IMR-90 (cell line): ENCODE data around the gene CLEC1A. TPM values are rescaled to one million over a fixed set of nuclear protein-coding genes. Genes with fewer than 3 reads are reported as not detected.

Experiments used
- ATAC-seq: fragments of 200-7000 bp; cut with Tn5 transposase; 2 replicates; pipeline ENCODE4 v1.9.1; 2020; ENCODE audit warnings: low read depth, mild to moderate bottlenecking, moderate library complexity
- BruUV-seq: library from RNA; stranded (reverse); fragments of 400-500 nt; replicated peaks from 2 replicates; lab custom pipeline; 2021; lab: Mats Ljungman, UMichigan
- CTCF ChIA-PET: fragments of 300-600 bp; formaldehyde crosslinking; extraction: SDS; loops from one replicate; lab custom pipeline; 2021; ENCODE audit warnings: antibody characterized with exemption; lab: Yijun Ruan, JAX
- POLR2A ChIA-PET: fragments of 300-600 bp; sonication (Branson Sonifier 250); formaldehyde crosslinking; loops from one replicate; lab custom pipeline; 2022; ENCODE audit warnings: antibody characterized with exemption; ENCODE audit not compliant: unreplicated experiment; lab: Charles Lee
- DNase-seq: peaks from one replicate; pipeline ENCODE4 v3.0.0; 2013
- H2AFZ ChIP-seq: replicated peaks from 2 replicates; pipeline ENCODE3; 2013; ENCODE audit warnings: low read length, mild to moderate bottlenecking; ENCODE audit not compliant: poor library complexity
- H2AK5ac ChIP-seq: 2 replicates; pipeline ENCODE4 v1.6.1; 2013; ENCODE audit warnings: low read depth, low read length, inconsistent platforms
- H2AK9ac ChIP-seq: replicated peaks from 2 replicates; pipeline ENCODE3; 2013; ENCODE audit warnings: mild to moderate bottlenecking, low read depth, low read length, moderate library complexity; ENCODE audit not compliant: poor library complexity
- H2BK120ac ChIP-seq: 2 replicates; pipeline ENCODE4 v1.6.1; 2013; ENCODE audit warnings: low read depth, low read length, inconsistent platforms
- H2BK15ac ChIP-seq: 3 replicates; pipeline ENCODE4 v1.6.1; 2013; ENCODE audit warnings: low read depth, low read length, inconsistent platforms
- H2BK20ac ChIP-seq: 2 replicates; pipeline ENCODE4 v1.6.1; 2013; ENCODE audit warnings: low read depth, mild to moderate bottlenecking, inconsistent platforms, low read length, moderate library complexity
- H2BK5ac ChIP-seq: 2 replicates; pipeline ENCODE4 v1.6.1; 2013; ENCODE audit warnings: mild to moderate bottlenecking, low read depth, low read length, inconsistent platforms; ENCODE audit not compliant: poor library complexity, severe bottlenecking
- H3K14ac ChIP-seq: replicated peaks from 2 replicates; pipeline ENCODE4 v1.6.1; 2013; ENCODE audit warnings: low read depth, low read length, inconsistent platforms
- H3K18ac ChIP-seq: 2 replicates; pipeline ENCODE4 v1.6.1; 2013; ENCODE audit warnings: low read depth, low read length, control low read depth
- H3K23ac ChIP-seq: 2 replicates; pipeline ENCODE4 v1.6.1; 2013; ENCODE audit warnings: low read depth, low read length, inconsistent platforms
- H3K27ac ChIP-seq: 2 replicates; pipeline ENCODE4 v1.5.1; 2013; ENCODE audit warnings: mild to moderate bottlenecking, control low read depth, low read length; ENCODE audit not compliant: insufficient read depth
- H3K27me3 ChIP-seq: 2 replicates; pipeline ENCODE4 v1.6.1; 2013; ENCODE audit warnings: low read length; ENCODE audit not compliant: control insufficient read depth, insufficient read depth
- H3K36me3 ChIP-seq: 2 replicates; pipeline ENCODE4 v1.6.1; 2013; ENCODE audit warnings: low read length, mixed read lengths; ENCODE audit not compliant: control insufficient read depth, insufficient read depth
- H3K4ac ChIP-seq: 2 replicates; pipeline ENCODE4 v1.6.1; 2013; ENCODE audit warnings: low read depth, low read length, inconsistent platforms
- H3K4me1 ChIP-seq: 2 replicates; pipeline ENCODE4 v1.6.1; 2013; ENCODE audit warnings: low read length, mixed read lengths; ENCODE audit not compliant: control insufficient read depth, insufficient read depth
- H3K4me2 ChIP-seq: 2 replicates; pipeline ENCODE4 v1.6.1; 2013; ENCODE audit warnings: low read depth, mild to moderate bottlenecking, control low read depth, low read length, moderate library complexity
- H3K4me3 ChIP-seq: 2 replicates; pipeline ENCODE4 v1.5.1; 2013; ENCODE audit warnings: low read depth, mild to moderate bottlenecking, control low read depth, low read length, moderate library complexity; ENCODE audit not compliant: insufficient read depth
- H3K56ac ChIP-seq: 2 replicates; pipeline ENCODE4 v1.6.1; 2013; ENCODE audit warnings: low read length, inconsistent platforms; ENCODE audit not compliant: insufficient read depth; ENCODE audit errors: extremely low read depth
- H3K79me1 ChIP-seq, 2 experiments: 2 replicates each; pipeline ENCODE4 v1.6.1; 2013; ENCODE audit warnings: low read length in 2 of 2, inconsistent platforms in 1 of 2, low read depth in 1 of 2
- H3K9ac ChIP-seq: 2 replicates; pipeline ENCODE4 v1.6.1; 2013; ENCODE audit warnings: low read depth, low read length, control low read depth
- H3K9me1 ChIP-seq: 2 replicates; pipeline ENCODE4 v1.6.1; 2013; ENCODE audit warnings: low read length, inconsistent platforms; ENCODE audit not compliant: insufficient read depth
- H3K9me3 ChIP-seq: 2 replicates; pipeline ENCODE4 v1.6.1; 2013; ENCODE audit warnings: low read length; ENCODE audit not compliant: control insufficient read depth, insufficient read depth
- H4K20me1 ChIP-seq: 2 replicates; pipeline ENCODE4 v1.6.1; 2013; ENCODE audit warnings: low read length, inconsistent platforms; ENCODE audit not compliant: insufficient read depth
- H4K5ac ChIP-seq: 2 replicates; pipeline ENCODE4 v1.6.1; 2013; ENCODE audit warnings: mild to moderate bottlenecking, low read depth, low read length, control low read depth
- H4K8ac ChIP-seq, 2 experiments: 2 replicates each; pipeline ENCODE4 v1.6.1; 2013; ENCODE audit warnings: low read depth in 2 of 2, low read length in 2 of 2, control low read depth in 1 of 2, inconsistent platforms in 1 of 2
- H4K91ac ChIP-seq: 2 replicates; pipeline ENCODE4 v1.6.1; 2013; ENCODE audit warnings: low read depth, low read length, inconsistent platforms; ENCODE audit not compliant: insufficient read depth
- BHLHE40 ChIP-seq: fragments of 150-350 bp; IDR thresholded peaks from 2 replicates; pipeline ENCODE4 v1.6.1; 2016; ENCODE audit warnings: mild to moderate bottlenecking, low read depth, low read length
- CEBPB ChIP-seq: IDR thresholded peaks from 2 replicates; pipeline ENCODE4 v1.6.1; 2012; ENCODE audit warnings: low read depth, low read length, improper control_type of control experiment
- CHD1 ChIP-seq: IDR thresholded peaks from 2 replicates; pipeline ENCODE4 v1.6.1; 2012; ENCODE audit warnings: low read depth, low read length, improper control_type of control experiment
- CTCF ChIP-seq: conservative IDR thresholded peaks from 2 replicates; pipeline ENCODE4 v1.5.1; 2012; ENCODE audit warnings: mild to moderate bottlenecking, low read depth, low read length, improper control_type of control experiment
- ELK1 ChIP-seq: fragments of 150-350 bp; IDR thresholded peaks from 2 replicates; pipeline ENCODE4 v1.6.1; 2016; ENCODE audit warnings: low read depth, mild to moderate bottlenecking, low read length, moderate library complexity, borderline replicate concordance
- FOS ChIP-seq: fragments of 150-350 bp; IDR thresholded peaks from 2 replicates; pipeline ENCODE4 v1.6.1; 2016; ENCODE audit warnings: low read depth, low read length
- MAFK ChIP-seq: IDR thresholded peaks from 2 replicates; pipeline ENCODE4 v1.6.1; 2012; ENCODE audit warnings: low read depth, low read length, improper control_type of control experiment
- MAZ ChIP-seq: IDR thresholded peaks from 2 replicates; pipeline ENCODE4 v1.6.1; 2012; ENCODE audit warnings: low read depth, mild to moderate bottlenecking, low read length, improper control_type of control experiment, moderate library complexity, borderline replicate concordance
- MXI1 ChIP-seq: IDR thresholded peaks from 2 replicates; pipeline ENCODE4 v1.6.1; 2012; ENCODE audit warnings: low read depth, mild to moderate bottlenecking, low read length, moderate library complexity, borderline replicate concordance
- NFE2L2 ChIP-seq: fragments of 150-350 bp; IDR thresholded peaks from 2 replicates; pipeline ENCODE4 v1.6.1; 2016; ENCODE audit warnings: low read depth, mild to moderate bottlenecking, low read length
- POLR2A ChIP-seq: IDR thresholded peaks from 2 replicates; pipeline ENCODE4 v1.6.1; 2012; ENCODE audit warnings: mild to moderate bottlenecking, low read depth, low read length
- RAD21 ChIP-seq: IDR thresholded peaks from 2 replicates; pipeline ENCODE4 v1.6.1; 2012; ENCODE audit warnings: low read length, improper control_type of control experiment
- RCOR1 ChIP-seq: IDR thresholded peaks from 2 replicates; pipeline ENCODE4 v1.6.1; 2012; ENCODE audit warnings: mild to moderate bottlenecking, low read length, improper control_type of control experiment; ENCODE audit not compliant: insufficient replicate concordance
- RFX5 ChIP-seq: IDR thresholded peaks from 2 replicates; pipeline ENCODE4 v1.8.0; 2012; ENCODE audit warnings: low read depth, mild to moderate bottlenecking, low read length, moderate library complexity
- SMC3 ChIP-seq: fragments of 150-350 bp; IDR thresholded peaks from 2 replicates; pipeline ENCODE4 v1.6.1; 2016; ENCODE audit warnings: low read depth, mild to moderate bottlenecking, antibody characterized with exemption, low read length, moderate library complexity
- WGBS, 2 experiments: methylation state at CpG; one replicate each; pipeline versions ENCODE4 v1.1.5 to v1.1.7; 2013; ENCODE audit warnings: missing lambda C conversion rate in 2 of 2; ENCODE audit not compliant: insufficient read length in 1 of 2; ENCODE audit errors: extremely low coverage in 2 of 2; 5-methylcytosine and 5-hydroxymethylcytosine counted together
- dilution Hi-C: fragments of 300-500 bp; cut with HindIII; formaldehyde crosslinking; loops from one replicate; pipeline ENCODE4 v1.14.3; 2018; ENCODE audit warnings: low sequenced_read_pairs; ENCODE audit not compliant: unreplicated experiment
- in situ Hi-C: fragments of 300-500 bp; cut with MboI; formaldehyde crosslinking; loops from 3 replicates; pipeline ENCODE4 v1.14.3; 2019; ENCODE audit warnings: low sequenced_read_pairs, inconsistent platforms, mixed read lengths
- intact Hi-C: fragments of 100-400 bp; cut with micrococcal nuclease; formaldehyde crosslinking; loops from 2 replicates; pipeline ENCODE4 v1.10.0; 2022
- polyA plus RNA-seq, 3 experiments: library from polyadenylated mRNA; depleted of rRNA; stranded (reverse); fragments of >200 nt; gene quantifications; 2 replicates each; pipeline ENCODE4 v1.2.3, GENCODE V29; 2012; ENCODE audit warnings: low replicate concordance in 1 of 3
- total RNA-seq: library from RNA; depleted of rRNA; stranded (reverse); fragments of >200 nt; gene quantifications from 2 replicates; pipeline ENCODE4 v1.2.3, GENCODE V29; 2012
- TF ChIP-seq, protein P1 (sequence below): fragments of 150-350 bp; IDR thresholded peaks from 2 replicates; pipeline ENCODE4 v1.6.1; 2017; ENCODE audit warnings: mild to moderate bottlenecking, antibody characterized with exemption, low read length, low read depth

The CLEC1A gene
- total and polyA plus RNA-seq, 2 of the 4 experiments (the other 2 are of a cell fraction) = not detected

DNA sequence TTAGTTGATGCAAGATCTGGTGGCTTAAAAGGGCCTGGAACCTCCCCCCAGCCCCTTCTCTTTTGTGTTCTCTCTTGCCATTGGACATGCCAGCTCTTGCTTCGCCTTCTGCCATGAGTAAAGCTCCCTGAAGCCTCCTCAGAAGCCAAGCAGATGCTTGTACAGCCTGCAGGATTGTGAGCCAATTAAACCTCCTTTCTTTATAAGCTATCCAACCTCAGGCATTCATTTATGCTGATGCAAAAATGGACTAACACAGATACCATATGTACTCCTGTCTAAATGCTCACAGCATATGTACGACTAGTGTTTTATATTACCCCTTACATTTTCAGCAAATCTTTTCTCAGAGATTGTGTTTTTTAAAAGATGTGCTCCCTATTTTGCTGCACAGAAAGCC is 26.7 kb downstream of the CLEC1A start:
- ChIA-PET CTCF (no interaction called here), POLR2A (no interaction called here)
- no peak overlapping the region for H2AFZ ChIP-seq
- H2AK5ac ChIP-seq = no peak overlapping the region
- DNase-seq (no peak), ATAC-seq (no peak)
- H3K9me3 ChIP-seq = no peaks in the 10 kb centered on the region
- in situ Hi-C loops = no loop called here
- WGBS, 2 experiments = no CpG with 5 or more reads among the region's 2 CpGs
- no peak overlapping the region for H4K91ac ChIP-seq
- no peak overlapping the region for H3K27ac ChIP-seq
- H3K4me2 ChIP-seq = no peak overlapping the region
- H2BK5ac ChIP-seq = no peak overlapping the region
- H4K20me1 ChIP-seq = no peaks in the 10 kb centered on the region
- no peak overlapping the region for H3K14ac ChIP-seq
- no peaks in the 10 kb centered on the region; the same call in 1 of the 2 replicates for H3K27me3 ChIP-seq
- H3K4ac ChIP-seq = no peak overlapping the region
- H4K5ac ChIP-seq = no peak overlapping the region
- no TSS peak for BruUV-seq
- intact Hi-C loops = no loop called here
- no peak overlapping the region for H2BK20ac ChIP-seq
- H3K36me3 ChIP-seq = no peaks in the 10 kb centered on the region
- H2BK120ac ChIP-seq = no peak overlapping the region
- H3K23ac ChIP-seq = no peak overlapping the region
- H2AK9ac ChIP-seq = no peak overlapping the region
- no peak overlapping the region for H2BK15ac ChIP-seq
- TF ChIP-seq NFE2L2 = no peak
- TF ChIP-seq ELK1 = no peak
- TF ChIP-seq POLR2A = no peak
- no peak for TF ChIP-seq RCOR1
- no peak for TF ChIP-seq RFX5
- no peak for TF ChIP-seq MAZ
- TF ChIP-seq CEBPB = no peak
- TF ChIP-seq CHD1 = no peak
- no peak for TF ChIP-seq CTCF
- no peak for TF ChIP-seq SMC3
- TF ChIP-seq MAFK = no peak
- no peak for TF ChIP-seq BHLHE40
- no peak for TF ChIP-seq FOS
- no peak for TF ChIP-seq MXI1
- TF ChIP-seq, protein P1, sequence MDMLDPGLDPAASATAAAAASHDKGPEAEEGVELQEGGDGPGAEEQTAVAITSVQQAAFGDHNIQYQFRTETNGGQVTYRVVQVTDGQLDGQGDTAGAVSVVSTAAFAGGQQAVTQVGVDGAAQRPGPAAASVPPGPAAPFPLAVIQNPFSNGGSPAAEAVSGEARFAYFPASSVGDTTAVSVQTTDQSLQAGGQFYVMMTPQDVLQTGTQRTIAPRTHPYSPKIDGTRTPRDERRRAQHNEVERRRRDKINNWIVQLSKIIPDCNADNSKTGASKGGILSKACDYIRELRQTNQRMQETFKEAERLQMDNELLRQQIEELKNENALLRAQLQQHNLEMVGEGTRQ = no peak
- no peak for TF ChIP-seq RAD21
- peaks cover 4% of the 10 kb centered on the region for H3K4me1 ChIP-seq
- dilution Hi-C loops = no loop called here
- no peak overlapping the region for H3K4me3 ChIP-seq
- H4K8ac ChIP-seq = no peak overlapping the region
- no peak overlapping the region for H3K18ac ChIP-seq
- no peak overlapping the region for H3K9ac ChIP-seq
- H3K56ac ChIP-seq = no peak overlapping the region
- 0 out of 2 replicates have a peak, but pooled peaks cover 3% of the 10 kb centered on the region for H3K9me1 ChIP-seq
- H3K79me1 ChIP-seq = no peaks in the 10 kb centered on the region
